Dedifferentiated amniotic fluid mesenchymal stem cell (primary cell): ENCODE results near the gene ANKS6.
A peak's percentile ranks its signal among the peaks of the same experiment; 100 is the strongest.

Source experiments
- DNase-seq: peaks from one replicate; pipeline ENCODE4 v3.0.0-alpha.2; 2016; ENCODE audit errors: extremely low spot score

ANKS6 gene

DNA sequence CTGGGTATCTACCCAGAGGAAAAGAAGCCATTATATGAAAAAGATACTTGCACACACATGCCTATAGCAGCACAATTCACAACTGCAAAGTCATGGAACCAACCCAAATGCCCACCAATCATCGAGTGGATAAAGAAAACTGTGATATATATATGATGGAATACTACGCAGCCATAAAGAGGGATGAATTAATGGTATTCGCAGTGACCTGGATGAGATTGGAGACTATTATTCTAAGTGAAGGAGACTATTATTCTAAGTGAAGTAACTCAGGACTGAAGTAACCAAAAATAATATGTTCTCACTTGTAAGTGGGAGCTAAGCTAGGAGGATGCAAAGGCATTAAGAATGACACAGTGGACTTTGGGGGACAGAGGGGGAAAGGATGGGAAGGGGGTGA is 57.6 kb downstream of the ANKS6 start:
- DNase-seq = no peak

DNA sequence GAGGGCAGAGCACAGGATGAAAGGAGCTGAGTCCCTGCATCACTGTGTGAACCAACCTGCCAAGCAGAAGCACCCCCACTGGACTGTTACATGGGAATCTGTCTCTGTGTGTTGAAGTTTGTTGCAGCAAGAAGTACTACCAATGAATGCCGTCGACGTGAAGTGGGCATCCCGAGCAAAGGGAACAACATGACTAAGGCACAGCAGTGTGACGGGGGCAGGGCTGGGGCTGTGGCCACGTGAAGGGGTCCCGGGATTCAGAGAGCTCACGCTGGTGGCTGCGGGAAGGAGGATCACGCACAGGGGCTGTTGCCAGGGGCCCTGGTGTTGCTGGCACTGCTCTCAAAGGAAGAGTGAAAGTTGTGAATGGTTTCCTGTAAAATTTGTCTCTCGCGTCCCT is 60.1 kb downstream of the ANKS6 start:
- no peak for DNase-seq

DNA sequence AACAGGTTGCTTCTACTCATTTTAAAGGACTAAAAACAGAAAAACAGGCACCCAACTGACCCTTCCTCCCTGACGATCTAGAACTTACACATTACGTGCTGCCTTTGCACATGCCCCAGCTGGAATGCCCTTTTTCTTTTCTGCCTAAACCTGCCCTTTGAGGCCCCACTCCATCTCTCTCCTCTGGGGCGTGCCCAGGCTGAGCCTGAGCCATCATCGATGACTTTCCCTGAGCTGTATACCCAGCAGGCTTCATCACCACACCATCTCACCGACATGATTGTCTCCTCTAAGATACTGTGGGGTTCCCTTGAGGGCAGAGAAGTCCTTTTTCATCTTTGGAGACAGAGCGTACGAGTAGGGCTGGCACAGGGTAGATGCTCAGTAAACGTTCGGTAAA is 63.6 kb downstream of the ANKS6 start:
- DNase-seq = no peak

DNA sequence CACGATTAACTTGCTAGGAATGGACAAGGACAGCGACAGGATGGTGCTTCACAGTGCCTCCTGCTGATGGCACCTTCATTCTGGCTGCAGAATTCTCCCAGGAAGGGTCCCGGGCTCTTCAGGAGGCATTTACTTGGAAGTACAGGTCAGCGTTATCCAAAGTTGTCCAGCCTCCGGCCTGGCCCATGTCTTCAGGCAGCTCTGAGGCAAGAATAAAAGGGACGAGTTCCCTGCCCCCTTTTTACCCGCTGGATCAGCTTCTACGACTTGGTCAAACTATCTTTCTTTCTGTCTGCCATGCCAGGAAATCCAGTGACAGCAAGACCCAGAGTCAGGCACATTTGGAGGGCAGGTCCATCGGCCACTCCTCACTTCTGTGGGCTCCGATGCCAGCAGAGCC is 64.3 kb downstream of the ANKS6 start:
- DNase-seq = no peak

DNA sequence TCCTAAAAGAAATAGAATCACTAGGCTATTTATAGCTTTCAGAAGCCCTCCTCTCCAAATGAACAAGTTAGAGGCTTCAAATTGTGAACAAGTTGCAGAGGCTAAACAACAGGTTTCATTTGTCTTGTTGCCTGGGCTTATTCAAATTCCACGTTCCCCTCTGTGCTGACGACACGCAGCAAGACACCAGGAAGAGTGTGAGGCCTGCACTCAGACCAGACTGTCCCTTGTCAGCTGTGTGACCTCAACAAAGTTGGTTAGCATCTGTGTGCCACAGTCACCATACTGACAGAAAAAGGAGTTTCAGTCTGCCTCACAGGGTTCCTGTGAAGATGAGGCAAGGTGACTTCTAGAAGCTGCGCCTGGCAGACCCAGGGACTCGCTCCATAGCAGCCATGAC is 65.5 kb downstream of the ANKS6 start:
- no peak for DNase-seq

DNA sequence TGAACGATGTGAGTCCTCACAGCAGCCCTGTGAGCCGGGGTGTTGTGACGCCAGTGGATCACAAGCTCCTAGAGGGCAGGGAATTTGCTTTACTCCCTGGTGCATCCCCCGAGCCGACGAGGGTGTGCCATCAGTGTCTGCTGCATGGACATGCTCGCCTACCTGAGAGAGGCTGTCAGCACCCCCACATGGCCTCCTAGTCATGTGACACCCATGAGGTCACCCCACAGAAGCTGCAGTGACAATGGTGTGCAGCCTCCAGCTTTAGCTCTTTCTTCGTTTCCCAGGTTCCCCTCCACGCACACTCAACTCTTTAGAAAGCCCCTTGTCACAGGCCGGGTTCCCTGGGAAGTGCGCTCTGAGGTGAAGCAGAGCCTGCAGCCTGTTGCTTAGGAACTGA is 67.9 kb downstream of the ANKS6 start:
- DNase-seq = no peak

DNA sequence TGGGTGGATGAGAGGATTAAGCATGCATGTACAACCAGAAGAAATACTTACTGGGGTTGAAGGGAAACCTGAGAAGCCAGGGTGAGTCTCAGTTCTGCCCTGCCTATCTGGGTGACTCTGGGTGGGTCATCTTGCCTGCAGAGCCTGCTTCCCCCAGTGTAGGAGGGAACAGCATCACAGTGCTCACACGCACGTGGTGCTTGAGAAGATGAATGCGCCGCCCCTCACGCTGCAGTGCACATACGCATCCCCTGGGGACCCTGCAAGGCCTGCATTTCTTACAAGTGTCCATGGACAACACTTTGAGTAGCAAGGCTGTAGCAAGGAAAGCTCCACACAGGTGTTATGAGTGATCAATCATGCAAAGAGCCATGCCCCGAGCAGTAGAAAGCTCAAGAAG is 68.9 kb downstream of the ANKS6 start:
- no peak for DNase-seq

DNA sequence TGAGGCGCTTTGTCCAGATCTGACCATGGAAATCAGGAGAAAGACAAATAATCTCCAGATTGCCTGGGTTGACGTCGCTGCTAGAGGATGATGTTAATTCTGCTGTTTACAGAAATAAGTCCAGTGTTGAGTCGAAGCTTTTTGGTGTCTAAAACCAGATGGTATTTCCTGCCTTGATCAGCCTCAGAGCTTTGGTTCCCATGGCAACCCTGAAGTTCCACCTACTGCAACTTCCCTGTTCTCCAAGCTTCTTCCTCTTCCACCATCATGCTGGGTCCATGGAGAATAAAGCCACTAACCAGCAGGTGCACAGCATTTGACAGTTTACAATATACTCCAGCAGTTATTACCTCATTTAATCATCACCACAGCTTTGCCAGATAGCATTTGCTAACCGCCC is 69.6 kb downstream of the ANKS6 start:
- DNase-seq = no peak

DNA sequence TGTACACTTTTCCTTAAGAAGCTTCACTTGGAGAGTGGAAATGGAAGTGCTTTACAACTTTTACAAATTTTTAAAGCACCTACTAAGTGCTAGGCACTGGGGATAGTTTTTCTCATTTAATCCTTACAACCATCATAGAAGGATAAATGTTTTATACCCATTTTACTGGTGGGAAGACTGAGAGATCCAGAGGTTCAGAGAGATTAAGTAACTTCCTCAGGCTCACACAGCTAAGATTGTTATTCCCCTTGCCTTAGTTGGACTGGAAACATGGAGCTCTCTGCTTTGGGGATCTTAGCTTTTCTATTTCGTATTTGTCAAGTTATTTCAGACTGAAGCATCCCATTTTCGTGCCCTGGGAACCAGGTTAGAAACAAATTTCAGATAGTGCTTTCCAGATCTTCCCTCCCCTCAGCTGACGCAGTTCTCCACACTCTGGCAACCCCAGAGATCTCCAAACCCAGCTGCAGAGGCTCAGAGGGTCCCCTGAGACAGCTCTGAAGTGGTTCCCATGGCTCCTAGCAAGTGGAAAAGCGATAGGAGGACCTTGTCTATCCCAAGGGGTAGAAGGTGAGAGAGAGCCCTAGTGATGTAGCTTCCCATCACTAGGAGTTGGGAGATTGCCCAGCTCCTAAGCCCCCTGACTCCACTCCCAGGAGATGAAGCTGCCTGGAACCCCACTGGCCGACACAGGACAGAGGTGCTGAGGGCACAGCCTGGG is 71.4 kb downstream of the ANKS6 start:
- DNase-seq = no peak

DNA sequence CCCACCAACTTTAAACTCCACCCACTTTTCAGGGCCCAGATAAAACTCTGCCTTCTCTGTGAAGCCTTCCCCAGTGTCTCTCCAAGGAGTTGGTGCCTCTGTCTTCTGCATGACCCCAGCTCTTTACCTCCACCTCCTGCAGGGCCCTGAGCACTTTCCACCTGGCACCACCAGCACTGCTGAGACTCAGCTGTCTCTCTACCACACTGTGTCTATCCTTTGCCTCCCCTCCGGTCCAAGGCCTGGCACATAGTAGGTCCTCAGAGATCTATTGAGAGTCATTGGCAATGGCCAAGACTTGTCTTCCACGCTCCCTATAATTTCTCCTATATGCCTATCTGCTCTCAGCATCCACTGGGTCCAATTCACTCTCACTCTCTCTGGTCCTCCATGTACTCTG is 74.7 kb downstream of the ANKS6 start:
- DNase-seq = no peak

DNA sequence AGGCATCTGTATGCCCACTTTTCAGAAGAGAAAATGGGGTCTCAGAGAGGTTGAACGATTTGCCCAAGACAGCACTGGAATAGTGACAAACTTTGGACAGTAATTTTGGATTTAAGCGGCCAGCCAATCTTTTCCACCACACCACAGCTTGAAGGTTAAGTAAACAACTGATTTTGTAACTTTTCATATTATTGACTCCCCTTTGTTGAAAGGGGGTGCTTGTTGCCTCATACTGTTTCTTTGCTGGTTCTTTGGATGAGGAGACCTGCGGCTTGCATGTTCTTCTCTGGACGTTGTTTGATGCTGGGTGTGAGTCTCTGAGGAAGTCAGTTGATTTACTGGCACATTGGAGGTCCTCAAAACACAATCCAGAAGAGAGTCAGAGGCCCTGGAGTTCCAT is 76.0 kb downstream of the ANKS6 start:
- no peak for DNase-seq

DNA sequence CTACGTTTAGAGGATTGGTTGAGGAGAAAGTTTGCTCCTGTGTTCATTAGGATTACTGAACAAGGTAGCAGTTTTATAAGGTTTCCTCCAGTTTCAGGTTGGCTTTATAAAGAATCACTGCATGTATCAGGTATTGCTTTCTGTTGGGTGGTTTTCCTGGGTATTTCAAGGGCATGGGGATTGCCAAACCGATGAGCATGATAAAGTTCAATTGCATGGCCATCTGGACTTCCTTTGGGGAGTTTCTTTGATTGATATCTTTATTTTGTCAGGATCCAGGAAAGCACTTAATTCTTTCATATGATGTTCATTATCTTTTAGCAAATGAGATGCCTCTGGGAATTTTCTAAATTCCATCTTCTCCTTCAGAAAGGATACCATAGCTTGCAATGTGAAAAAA is 77.3 kb downstream of the ANKS6 start:
- no peak for DNase-seq

DNA sequence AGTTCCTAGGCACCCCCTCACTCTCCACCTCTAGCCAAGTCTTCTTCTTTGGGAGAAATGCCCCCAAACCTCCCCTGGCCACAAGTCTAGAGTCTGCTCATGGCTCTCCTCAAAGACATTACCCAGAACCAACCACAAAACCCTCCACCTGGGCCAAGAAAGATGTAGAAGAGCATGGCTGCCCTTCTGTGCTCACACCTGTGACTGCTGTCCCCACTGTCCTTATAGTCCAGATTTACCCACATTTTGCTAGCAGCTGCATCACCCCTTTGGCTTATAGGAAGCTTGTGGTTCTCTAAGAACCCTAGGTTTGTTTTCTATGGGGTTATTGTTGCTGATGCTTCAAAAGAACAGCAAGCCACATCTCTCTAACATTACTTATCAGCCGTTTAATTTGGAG is 81.5 kb downstream of the ANKS6 start:
- DNase-seq = no peak

DNA sequence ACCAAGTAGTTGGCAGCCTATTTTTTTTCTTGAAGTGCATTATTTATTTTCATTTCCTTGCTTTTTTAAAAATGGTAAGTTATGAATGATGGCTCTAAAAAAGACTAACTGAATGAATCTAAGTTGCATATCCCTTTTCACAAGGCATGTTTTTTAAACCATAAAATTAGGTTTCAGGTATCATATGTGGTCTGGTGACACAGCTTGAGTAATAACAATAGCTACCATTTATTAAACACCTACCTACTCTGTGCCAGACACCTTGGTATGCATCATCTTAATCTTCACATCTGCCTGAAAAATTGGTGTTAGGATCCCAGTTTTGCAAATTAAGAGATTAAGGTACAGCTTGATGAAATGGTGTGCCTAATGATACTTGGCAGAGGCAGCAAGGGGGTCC is 83.4 kb downstream of the ANKS6 start:
- DNase-seq = no peak

DNA sequence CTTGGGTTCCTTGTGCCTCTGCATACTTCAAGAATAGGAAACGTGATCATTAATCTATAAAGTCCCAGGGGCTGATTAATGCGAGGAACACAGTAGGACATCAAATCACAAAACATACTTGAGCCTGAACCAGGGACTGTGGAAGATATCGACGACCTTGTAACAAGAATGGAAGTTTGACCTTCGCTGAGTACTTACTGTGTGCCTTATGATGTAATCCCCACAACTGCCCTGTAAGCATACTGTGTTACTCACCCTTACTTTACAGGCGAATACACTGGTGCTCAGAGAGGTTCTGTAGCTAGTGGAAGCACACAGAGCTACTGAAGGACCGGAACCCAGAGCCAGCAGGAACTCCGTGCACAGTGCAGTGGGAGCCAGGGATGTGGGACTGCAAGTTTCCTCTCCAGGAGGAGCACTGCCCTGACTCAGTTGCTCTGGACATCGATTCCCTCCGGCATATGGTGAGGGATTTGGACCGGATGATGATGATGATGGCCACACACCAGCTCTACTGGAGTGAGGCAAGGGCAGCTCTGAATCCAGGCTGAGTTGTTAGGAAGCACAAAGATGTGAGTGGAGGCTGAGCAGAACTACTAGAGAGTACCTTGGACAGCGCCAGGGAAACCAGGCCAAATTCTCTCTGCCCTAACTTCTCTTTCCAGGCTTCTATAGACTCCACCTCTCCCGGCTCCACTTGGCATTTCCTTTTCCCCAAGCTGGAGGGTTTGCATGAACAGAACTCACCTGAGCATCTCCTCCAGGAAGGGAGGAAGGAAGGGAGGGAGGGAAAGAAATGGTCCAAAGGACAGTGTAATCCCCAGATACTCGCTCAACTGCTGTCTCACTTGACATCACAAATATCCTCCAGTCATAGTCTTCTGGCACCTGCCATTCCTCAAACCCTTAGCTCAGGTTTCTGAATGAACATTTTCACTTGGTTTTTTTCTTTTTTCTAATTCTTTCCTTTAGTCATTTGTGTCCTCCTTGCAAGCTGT is 86.1 kb downstream of the ANKS6 start:
- DNase-seq = no peak

DNA sequence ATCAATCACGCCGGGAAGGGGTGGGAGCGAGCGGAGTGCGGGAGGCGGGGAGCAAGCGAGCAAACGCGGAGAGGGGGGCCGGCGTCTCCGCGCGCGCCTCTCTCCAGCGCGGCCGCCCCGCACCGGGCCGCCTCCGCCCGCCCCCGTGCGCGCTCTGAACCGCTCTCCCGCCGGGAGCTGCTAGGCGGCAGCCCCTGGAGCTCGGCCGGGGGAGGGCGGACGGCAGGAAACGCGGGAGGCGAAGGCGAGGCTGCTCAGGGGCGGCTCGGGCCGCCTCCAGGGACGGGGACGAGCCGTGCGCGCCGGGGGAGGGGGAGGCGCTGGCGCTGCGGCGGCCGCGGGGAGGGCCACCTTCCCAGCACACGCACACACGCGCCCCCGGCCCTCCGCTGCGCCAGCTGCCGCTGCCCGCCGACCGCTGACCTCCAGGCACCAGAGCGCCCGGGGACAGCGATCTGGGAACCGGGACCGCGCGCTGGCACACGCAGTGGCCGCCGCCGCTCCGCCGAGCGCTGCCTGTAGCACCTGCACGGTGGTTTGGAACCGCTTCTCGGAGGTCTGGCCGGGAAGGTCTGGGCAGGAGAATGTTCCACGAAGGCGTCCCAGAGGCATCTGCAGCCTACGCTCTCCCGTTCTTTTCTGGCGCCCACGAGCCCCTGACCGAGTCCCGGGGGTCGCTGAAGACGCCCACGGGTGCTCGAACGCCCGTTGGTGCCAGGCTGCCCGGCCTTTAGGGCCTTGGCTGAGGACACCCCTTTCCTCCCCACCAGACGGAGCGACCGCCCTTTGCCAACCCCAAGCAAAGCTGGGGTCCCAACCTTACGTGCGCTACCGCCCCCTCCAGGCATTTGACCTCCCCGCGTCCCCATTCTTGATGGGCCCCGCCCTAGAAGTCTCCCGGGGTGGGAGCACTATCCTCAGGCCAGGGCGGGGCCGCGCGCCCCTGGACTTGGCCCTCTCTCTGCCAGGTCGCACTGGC is 87.1 kb downstream of the ANKS6 start, which contains the start of gene GABBR2:
TSS of gene GABBR2 (minus strand) at position 3 of the 979 bp plus-strand sequence. CDS start 198 bp downstream, outside the sequence.
- DNase-seq = no peak

DNA sequence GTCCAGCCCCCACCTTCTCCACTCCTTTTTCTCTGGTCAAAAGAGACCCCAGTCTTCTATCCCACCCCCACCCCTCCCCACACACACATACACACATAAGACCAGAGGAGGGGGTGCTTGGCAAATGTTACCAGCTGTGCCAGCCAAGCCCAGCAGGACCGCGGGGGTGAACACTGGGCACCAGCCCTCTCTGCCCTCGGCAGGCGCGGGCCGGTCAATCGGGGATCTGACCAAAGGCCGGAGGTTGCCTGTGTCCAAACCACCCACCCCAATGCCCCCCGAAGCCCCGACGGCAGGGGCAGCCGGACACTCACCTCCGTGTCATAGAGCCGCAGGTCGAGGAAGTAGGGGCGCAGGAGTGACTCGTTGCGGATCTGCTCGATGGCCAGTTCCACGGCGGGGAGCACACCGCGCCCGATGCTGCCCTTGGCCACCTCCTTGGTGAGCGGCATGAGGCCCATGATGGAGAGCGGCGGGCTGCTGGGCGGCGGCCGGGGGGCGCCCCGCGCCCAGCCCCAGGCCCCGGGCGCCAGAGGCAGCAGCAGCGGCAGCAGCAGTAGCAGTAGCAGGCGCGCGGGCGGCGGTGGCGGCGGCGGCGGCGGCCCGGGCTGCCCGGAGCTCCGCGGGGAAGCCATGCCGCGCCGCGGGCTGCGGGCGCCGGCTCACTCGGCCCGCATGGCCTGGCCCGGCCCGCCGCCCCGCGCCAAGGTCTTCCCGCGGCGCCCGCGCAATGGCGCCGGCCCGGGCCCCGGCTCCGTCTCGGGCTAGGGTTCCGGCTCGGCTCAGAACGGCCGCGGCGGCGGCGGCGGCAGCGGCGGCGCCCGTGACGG is 88.0 kb downstream of the ANKS6 start:
- DNase-seq = no peak

DNA sequence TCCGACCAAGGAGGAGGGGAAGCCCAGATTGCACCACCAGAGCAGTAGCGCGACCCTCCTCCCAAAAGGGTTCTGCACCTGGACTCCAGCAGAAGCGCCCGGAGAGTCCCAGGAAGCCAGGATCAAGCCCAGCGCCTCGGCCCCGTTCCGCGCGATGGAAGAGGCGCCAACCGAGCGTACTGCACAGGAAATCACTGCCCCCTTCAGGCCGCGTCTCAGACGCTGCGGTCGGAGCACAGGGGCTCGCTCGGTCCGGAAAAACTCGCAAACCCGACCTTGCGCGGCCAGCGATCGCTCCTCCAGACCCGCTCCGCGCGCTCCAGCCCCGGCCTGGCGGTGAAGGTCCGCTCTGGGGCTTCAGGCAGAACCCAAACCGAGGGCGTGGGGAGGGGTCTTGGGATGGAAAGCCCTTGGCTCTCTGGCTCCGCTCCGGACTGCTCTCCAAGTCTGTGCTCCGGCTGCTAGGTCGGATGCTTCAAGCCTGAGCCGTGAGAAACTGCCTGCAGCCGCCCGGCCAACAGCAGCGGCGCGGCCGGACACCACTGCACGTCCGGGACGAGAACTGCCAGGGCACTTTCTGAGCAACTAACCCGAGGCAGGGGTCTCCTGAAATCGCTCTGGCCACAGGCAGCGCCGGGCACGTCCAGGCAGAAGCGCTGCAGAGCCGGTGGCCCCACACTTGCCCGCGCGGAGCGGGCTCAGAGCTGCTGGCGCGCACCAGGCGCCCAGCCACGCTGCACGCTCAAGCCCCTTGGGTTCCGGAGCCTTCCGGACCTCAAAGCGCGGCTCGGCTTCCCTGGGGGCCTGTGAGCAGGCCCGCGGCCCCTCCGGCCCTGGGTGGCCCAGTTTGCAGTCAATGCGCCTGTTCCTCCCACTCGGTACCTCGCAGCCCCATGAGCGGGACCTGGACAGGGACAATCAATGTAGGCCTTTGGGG is 88.9 kb downstream of the ANKS6 start:
- peak; percentile 34 for DNase-seq

DNA sequence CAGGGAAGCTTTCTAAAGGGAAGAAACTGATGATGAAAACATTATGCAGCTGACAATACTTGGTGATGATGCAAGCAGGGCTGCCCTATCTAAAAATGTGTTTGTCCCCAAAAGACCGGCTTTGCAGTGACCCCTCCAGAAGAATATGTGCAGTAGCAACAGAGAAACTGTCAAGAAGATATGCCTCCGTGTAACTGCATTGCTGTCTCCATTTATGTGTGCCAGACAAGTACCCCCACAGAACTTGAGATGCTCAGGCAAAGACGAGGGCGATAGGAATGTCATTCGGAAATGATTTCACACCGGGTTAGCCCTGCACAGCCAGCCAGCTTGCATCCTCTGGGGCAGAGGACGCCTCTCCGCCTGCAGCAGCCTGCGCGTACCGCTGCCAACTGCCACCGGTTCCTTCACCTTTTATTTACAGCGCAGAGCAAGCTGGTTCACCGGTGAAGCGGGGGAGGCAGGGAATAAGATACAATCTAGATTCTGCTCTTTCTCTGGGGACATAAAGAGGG is 89.6 kb downstream of the ANKS6 start:
- no peak for DNase-seq
